Hematopoietic multipotent progenitor cell treated with erythropoietin and hydrocortisone succinate and interleukin-3 and kit ligand, for 15 days (in vitro differentiated cells): ENCODE results near the gene NFKBIB.
"Not testable (repeated sequence)": the region's sequence is repeated elsewhere in the genome, so short reads cannot be mapped to it uniquely, and the experiment has no call there.

Experiments used
- DNase-seq: peaks from one replicate; pipeline ENCODE4 v3.0.0-alpha.2; 2015; ENCODE audit warnings: low spot score

NFKBIB gene

GRCh38 chr19:38899447-38900201 is at the start of gene NFKBIB, which contains the start of gene SIRT2:
Gene NFKBIB, plus strand, starts transcription at chr19:38899969. Its CDS starts 64 bp downstream, at chr19:38900033.
Gene SIRT2, minus strand, starts transcription at chr19:38899618. Its CDS starts 97 bp downstream, at chr19:38899521.
- peak; percentile 100 for DNase-seq

- DNase-seq: no peak
These were observed 49.3 kb upstream of the NFKBIB start for GRCh38 chr19:38850436-38850975.

- peak; percentile 57 for DNase-seq
These were observed 48.7 kb upstream of the NFKBIB start for GRCh38 chr19:38850976-38851621.

GRCh38 chr19:38851622-38852230 is 48.0 kb upstream of the NFKBIB start:
- peak; percentile 91 for DNase-seq

GRCh38 chr19:38852231-38853044 is 47.3 kb upstream of the NFKBIB start:
- DNase-seq: peak; percentile 55

GRCh38 chr19:38853214-38853613 is 46.6 kb upstream of the NFKBIB start:
- no peak for DNase-seq

- not testable (repeated sequence) for DNase-seq
These were observed 44.8 kb upstream of the NFKBIB start for GRCh38 chr19:38854961-38855360.

GRCh38 chr19:38855751-38856150 is 44.0 kb upstream of the NFKBIB start:
- not testable (repeated sequence) for DNase-seq

- no peak for DNase-seq
These were observed 43.0 kb upstream of the NFKBIB start for GRCh38 chr19:38856813-38857212.

- DNase-seq: not testable (repeated sequence)
These were observed 40.1 kb upstream of the NFKBIB start for GRCh38 chr19:38859631-38860204.

GRCh38 chr19:38861368-38861767 is 38.4 kb upstream of the NFKBIB start:
- no peak for DNase-seq

GRCh38 chr19:38862321-38863059 is 37.3 kb upstream of the NFKBIB start:
- DNase-seq: no peak

- no peak for DNase-seq
These were observed 32.5 kb upstream of the NFKBIB start for GRCh38 chr19:38867171-38867780.

GRCh38 chr19:38868551-38868950 is 31.2 kb upstream of the NFKBIB start:
- no peak for DNase-seq

- DNase-seq: no peak
These were observed 30.5 kb upstream of the NFKBIB start for GRCh38 chr19:38869160-38869835.

- DNase-seq: peak; percentile 88
These were observed 29.7 kb upstream of the NFKBIB start for GRCh38 chr19:38869836-38870607.

- no peak for DNase-seq
These were observed 29.2 kb upstream of the NFKBIB start for GRCh38 chr19:38870612-38871011.

- DNase-seq: not testable (repeated sequence)
These were observed 26.4 kb upstream of the NFKBIB start for GRCh38 chr19:38873400-38873799.
